OCI-LY3 (cell line): ENCODE results near the gene STX2.
"Not testable (repeated sequence)": the region's sequence is repeated elsewhere in the genome, so short reads cannot be mapped to it uniquely, and the experiment has no call there.

Experiments
- H2AFZ ChIP-seq: fragments of 200-600, 300-600 bp; shearing (Covaris generic); 2 replicates; pipeline ENCODE4 v1.6.0; 2014; ENCODE audit warnings: antibody characterized with exemption, low read depth, low read length
- H3K27ac ChIP-seq: fragments of 200-600, 300-600 bp; sonication (generic); 2 replicates; pipeline ENCODE4 v1.5.1; 2014; ENCODE audit warnings: mild to moderate bottlenecking, low read length, moderate library complexity, mixed read lengths
- H3K27me3 ChIP-seq: fragments of 200-600, 300-600 bp; sonication (generic); 2 replicates; pipeline ENCODE4 v1.6.1; 2014; ENCODE audit warnings: low read depth, low read length, mixed read lengths
- H3K36me3 ChIP-seq: fragments of 200-600, 300-600 bp; sonication (generic); replicated peaks from 2 replicates; pipeline ENCODE3; 2014; ENCODE audit warnings: low read depth, low read length, mixed read lengths
- H3K4me1 ChIP-seq: fragments of 300-600, 200-600 bp; sonication (generic); 2 replicates; pipeline ENCODE4 v1.6.1; 2014; ENCODE audit warnings: low read length, mixed read lengths
- H3K4me2 ChIP-seq: fragments of 200-600, 300-600 bp; sonication (generic); 2 replicates; pipeline ENCODE4 v1.6.1; 2014; ENCODE audit warnings: low read length, mixed read lengths
- H3K4me3 ChIP-seq: fragments of 300-600, 200-600 bp; sonication (generic); 2 replicates; pipeline ENCODE4 v1.5.1; 2014; ENCODE audit warnings: antibody characterized with exemption, mild to moderate bottlenecking, low read length, moderate library complexity
- H3K79me2 ChIP-seq: fragments of 300-600, 200-600 bp; shearing (Covaris generic); 2 replicates; pipeline ENCODE4 v1.6.1; 2014; ENCODE audit warnings: mild to moderate bottlenecking, low read length, mixed read lengths
- H3K9ac ChIP-seq: fragments of 300-600, 200-600 bp; shearing (Covaris generic); 2 replicates; pipeline ENCODE4 v1.6.0; 2014; ENCODE audit warnings: mild to moderate bottlenecking, low read length, moderate library complexity
- H3K9me3 ChIP-seq: fragments of 200-600, 300-600 bp; shearing (Covaris generic); 2 replicates; pipeline ENCODE4 v1.6.1; 2014; ENCODE audit warnings: low read length, mixed read lengths; ENCODE audit not compliant: insufficient read depth
- H4K20me1 ChIP-seq: fragments of 200-600, 300-600 bp; sonication (generic); 2 replicates; pipeline ENCODE4 v1.6.1; 2016; ENCODE audit warnings: low read length, mixed read lengths; ENCODE audit not compliant: insufficient read depth
- CTCF ChIP-seq: fragments of 200-600, 300-600 bp; sonication (generic); IDR thresholded peaks from 2 replicates; pipeline ENCODE4 v1.5.1; 2014; ENCODE audit warnings: antibody characterized with exemption, low read length, low read depth
- EZH2phosphoT487 ChIP-seq: fragments of 200-600 bp; shearing (Covaris generic); IDR thresholded peaks from 2 replicates; pipeline ENCODE4 v1.6.1; 2018; ENCODE audit warnings: antibody characterized with exemption, mixed run types, low read depth

Gene STX2

GRCh38 chr12:130838951-130839769 is at the start of gene STX2:
TSS of gene STX2 (minus strand) at chr12:130839250. CDS start at chr12:130839099, 151 bp downstream.
- Histone ChIP-seq H3K4me2 (peak within 1 kb of the TSS; percentile 98), H3K27me3 (no peaks in the 10 kb centered on the region), H3K9ac (peak within 1 kb of the TSS; percentile 88), H2AFZ (peak within 1 kb of the TSS; percentile 86), H4K20me1 (peaks cover 4% of the 10 kb centered on the region; the same call in 1 of the 2 replicates), H3K27ac (no peak within 1 kb of the TSS), H3K9me3 (no peaks in the 10 kb centered on the region), H3K36me3 (no peaks in the 10 kb centered on the region), H3K4me3 (peak within 1 kb of the TSS; percentile 100), H3K79me2 (peaks cover 24% of the 10 kb centered on the region), H3K4me1 (peaks cover 13% of the 10 kb centered on the region)
- TF ChIP-seq CTCF (0 out of 2 replicates have a peak, but pooled peaks have one; percentile 14), EZH2phosphoT487 (no peak)

GRCh38 chr12:130887190-130887589 is 48.1 kb upstream of the STX2 start:
- not testable (repeated sequence) for H3K27ac ChIP-seq, H2AFZ ChIP-seq, H3K4me3 ChIP-seq, H4K20me1 ChIP-seq, H3K4me1 ChIP-seq, H3K36me3 ChIP-seq, H3K9me3 ChIP-seq, H3K79me2 ChIP-seq, H3K9ac ChIP-seq, H3K4me2 ChIP-seq, H3K27me3 ChIP-seq

- no peak overlapping the region for H2AFZ ChIP-seq
- no peaks in the 10 kb centered on the region for H3K9me3 ChIP-seq
- H3K9ac ChIP-seq: no peak overlapping the region
- H4K20me1 ChIP-seq: peaks cover 24% of the 10 kb centered on the region
- TF ChIP-seq CTCF: no peak
- no peak for TF ChIP-seq EZH2phosphoT487
- H3K79me2 ChIP-seq: peaks cover 3% of the 10 kb centered on the region; the same call in 1 of the 2 replicates
- no peak overlapping the region for H3K27ac ChIP-seq
- no peak overlapping the region for H3K4me3 ChIP-seq
- H3K27me3 ChIP-seq: no peaks in the 10 kb centered on the region
- no peak overlapping the region for H3K4me2 ChIP-seq
- H3K36me3 ChIP-seq: peaks cover 9% of the 10 kb centered on the region
- H3K4me1 ChIP-seq: peaks cover 45% of the 10 kb centered on the region
Observed at GRCh38 chr12:130881548-130881947, 42.5 kb upstream of the STX2 start.

- no peak overlapping the region for H3K27ac ChIP-seq
- H3K36me3 ChIP-seq: peaks cover 14% of the 10 kb centered on the region
- no peak for TF ChIP-seq CTCF
- TF ChIP-seq EZH2phosphoT487: no peak
- H4K20me1 ChIP-seq: peaks cover 29% of the 10 kb centered on the region
- H3K79me2 ChIP-seq: peaks cover 7% of the 10 kb centered on the region; the same call in 1 of the 2 replicates
- no peaks in the 10 kb centered on the region for H3K9me3 ChIP-seq
- H3K27me3 ChIP-seq: no peaks in the 10 kb centered on the region
- peaks cover 51% of the 10 kb centered on the region for H3K4me1 ChIP-seq
- no peak overlapping the region for H3K4me3 ChIP-seq
- H2AFZ ChIP-seq: no peak overlapping the region
- no peak overlapping the region for H3K9ac ChIP-seq
- peak overlapping the region; percentile 76 for H3K4me2 ChIP-seq
Observed at GRCh38 chr12:130881046-130881445, 42.0 kb upstream of the STX2 start.
